ENCODE data around the gene KNSTRN. TPM values are rescaled to one million over a fixed set of nuclear protein-coding genes. Genes with fewer than 3 reads are reported as not detected.

The KNSTRN gene
- total RNA-seq, 5 donors from 2014 or later (not counting 1 experiment from before 2014, with no cell fraction given) = 3.8 to 8.0 (median 6.2) TPM

DNA sequence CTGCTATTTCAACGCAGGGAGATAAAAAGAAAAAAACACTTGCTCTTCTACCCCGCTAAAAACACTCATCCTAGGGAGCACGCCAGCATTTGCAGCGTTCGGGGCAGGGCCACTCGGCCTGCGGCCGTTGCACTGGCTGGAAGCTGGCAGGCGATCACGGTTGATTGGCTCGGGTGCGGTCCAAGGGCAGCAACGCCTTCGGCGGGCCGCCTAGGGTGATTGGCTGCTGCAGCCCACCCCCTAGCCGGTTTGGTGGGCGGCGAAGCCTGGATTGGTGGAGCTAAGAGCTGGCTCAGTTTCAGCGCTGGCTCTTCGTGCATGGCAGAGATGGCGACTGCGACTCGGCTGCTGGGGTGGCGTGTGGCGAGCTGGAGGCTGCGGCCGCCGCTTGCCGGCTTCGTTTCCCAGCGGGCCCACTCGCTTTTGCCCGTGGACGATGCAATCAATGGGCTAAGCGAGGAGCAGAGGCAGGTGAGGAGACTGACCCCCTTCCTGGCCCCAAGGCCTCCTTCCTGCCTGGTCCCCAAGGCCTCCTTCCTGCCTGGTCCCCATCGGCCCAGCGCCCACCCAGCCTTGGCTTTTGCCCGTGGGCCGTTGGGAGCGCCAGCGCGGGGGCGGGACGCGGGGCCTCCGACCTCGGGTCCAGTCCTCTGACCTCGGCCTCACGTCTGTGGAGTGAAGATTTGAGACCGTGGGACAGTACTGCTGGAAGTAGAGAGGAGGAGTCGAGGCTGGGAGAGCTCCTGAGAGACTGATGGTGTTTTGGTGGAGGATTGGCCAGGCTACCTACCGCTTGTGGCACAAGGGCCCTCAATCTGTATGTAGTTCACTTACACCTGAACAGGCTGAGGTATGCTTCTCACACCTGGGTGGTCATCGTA lies 23.2 kb downstream of the KNSTRN start, which contains the start of gene IVD:
Gene IVD, plus strand, starts transcription at position 295 of the 881 bp plus-strand sequence. Its CDS starts 33 bp downstream, at position 328.
- ATAC-seq (replicated peaks in 1 of 4) = peak; percentile 99
- CTCF ChIA-PET = interaction anchor here (0.6 to 1.3 kb wide), 6 partner anchors 12 to 301 kb away, joined by 3 to 4 read pairs (median 3); partner anchors contain the start of gene KNSTRN (in 1 of the 2)
- peaks cover 0 to 17% of the 10 kb centered on the region in 2 donors for H3K36me3 ChIP-seq (ENCODE audit: control insufficient read depth in 2 of 2, extremely low read depth in 1 of 2, insufficient read depth in 1 of 2, low read length in 1 of 2)
- Mint-ChIP-seq H3K4me3 (peak within 1 kb of the TSS; percentile 82 to 96 (median 91)), H3K9me3 (no peaks in the 10 kb centered on the region), H3K36me3 (peaks cover 8% of the 10 kb centered on the region), H3K27ac (peak within 1 kb of the TSS; percentile 89 to 94), H3K4me1 (peaks cover 24 to 38% (median 35%) of the 10 kb centered on the region in 3 donors), H3K27me3 (no peaks in the 10 kb centered on the region)
- 3% methylated on average over 52 of the region's 54 CpGs for WGBS (ENCODE audit: insufficient coverage)
- no peaks in the 10 kb centered on the region for H3K27me3 ChIP-seq (replicated peaks in 1 of 2; ENCODE audit: control insufficient read depth in 2 of 2, extremely low read depth in 1 of 2, insufficient read depth in 2 of 2, low read length in 1 of 2)
- peaks cover 7 to 44% of the 10 kb centered on the region in 2 experiments for H3K4me1 ChIP-seq (ENCODE audit: control insufficient read depth in 1 of 2, extremely low read depth in 1 of 2, insufficient read depth in 2 of 2, low read length in 2 of 2)
- peak within 1 kb of the TSS; percentile 60 for H3K27ac ChIP-seq (ENCODE audit: low read length)
- peak; percentile 73 to 91 (median 83) for DNase-seq
- H3K4me3 ChIP-seq (ENCODE audit: control insufficient read depth in 1 of 2, extremely low read depth in 1 of 2, low read length in 1 of 2) = peak within 1 kb of the TSS; percentile 74
- POLR2A ChIA-PET = interaction anchor here in 1 of 2 donors (1.0 kb wide), 1 partner anchor 23 kb away, joined by 3 read pairs; the partner anchor contains the start of gene KNSTRN
- no peaks in the 10 kb centered on the region for H3K9me3 ChIP-seq

DNA sequence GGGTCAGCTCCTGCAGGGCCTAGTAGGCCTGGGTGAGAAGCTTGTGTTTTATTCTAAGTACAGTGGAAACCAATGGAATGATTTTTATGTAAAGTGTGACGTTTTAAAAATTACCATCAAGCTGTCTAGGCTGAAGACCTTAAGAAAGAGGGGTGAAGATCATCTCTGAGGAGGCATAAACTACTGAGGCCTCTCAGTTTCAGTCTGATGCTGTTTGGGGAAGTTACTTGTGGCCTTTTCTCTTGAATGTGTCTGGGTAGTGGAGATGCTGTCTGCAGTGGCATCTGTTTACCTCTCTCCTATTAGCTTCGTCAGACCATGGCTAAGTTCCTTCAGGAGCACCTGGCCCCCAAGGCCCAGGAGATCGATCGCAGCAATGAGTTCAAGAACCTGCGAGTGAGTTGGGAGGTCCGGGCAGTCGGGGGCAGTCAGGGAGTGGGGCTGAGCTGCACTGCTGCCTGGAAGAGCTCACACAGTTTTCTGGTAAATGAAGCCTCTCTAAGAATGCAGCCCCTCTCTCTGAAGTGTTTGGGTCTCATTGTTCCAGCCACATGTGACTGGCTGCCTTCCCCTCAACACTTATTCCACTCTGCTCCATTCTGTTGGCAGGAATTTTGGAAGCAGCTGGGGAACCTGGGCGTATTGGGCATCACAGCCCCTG lies 24.9 kb downstream of the KNSTRN start:
- ATAC-seq (replicated peaks in 1 of 4) (no peak), DNase-seq (no peak)
- Histone ChIP-seq H3K9me3 (no peaks in the 10 kb centered on the region), H3K36me3 (ENCODE audit: control insufficient read depth in 2 of 2, extremely low read depth in 1 of 2, insufficient read depth in 1 of 2, low read length in 1 of 2) (peaks cover 13 to 33% of the 10 kb centered on the region in 2 donors), H3K4me1 (ENCODE audit: control insufficient read depth in 1 of 2, extremely low read depth in 1 of 2, insufficient read depth in 2 of 2, low read length in 2 of 2) (peaks cover 7 to 44% of the 10 kb centered on the region in 2 experiments), H3K4me3 (ENCODE audit: control insufficient read depth in 1 of 2, extremely low read depth in 1 of 2, low read length in 1 of 2) (no peak overlapping the region), H3K27me3 (replicated peaks in 1 of 2; ENCODE audit: control insufficient read depth in 2 of 2, extremely low read depth in 1 of 2, insufficient read depth in 2 of 2, low read length in 1 of 2) (no peaks in the 10 kb centered on the region), H3K27ac (ENCODE audit: low read length) (no peak overlapping the region)
- ChIA-PET POLR2A (interaction anchor here in 1 of 2 donors (0.5 to 0.7 kb wide), 2 partner anchors 10 to 1821 kb away, joined by 4 to 6 read pairs; no protein-coding TSS in a partner anchor), CTCF (interaction anchor here (0.5 to 0.9 kb wide), 3 partner anchors 35 to 66 kb away, joined by 3 to 8 read pairs (median 4); no protein-coding TSS in a partner anchor)
- Mint-ChIP-seq H3K4me3 (peak overlapping the region in 2 of 3 donors; percentile 44 to 45), H3K27me3 (no peaks in the 10 kb centered on the region), H3K27ac (peak overlapping the region; percentile 70 to 72), H3K36me3 (peaks cover 24% of the 10 kb centered on the region), H3K4me1 (peaks cover 24 to 38% (median 37%) of the 10 kb centered on the region in 3 donors), H3K9me3 (no peaks in the 10 kb centered on the region)
- 98% methylated on average over 5 of the region's 8 CpGs for WGBS (ENCODE audit: insufficient coverage)

DNA sequence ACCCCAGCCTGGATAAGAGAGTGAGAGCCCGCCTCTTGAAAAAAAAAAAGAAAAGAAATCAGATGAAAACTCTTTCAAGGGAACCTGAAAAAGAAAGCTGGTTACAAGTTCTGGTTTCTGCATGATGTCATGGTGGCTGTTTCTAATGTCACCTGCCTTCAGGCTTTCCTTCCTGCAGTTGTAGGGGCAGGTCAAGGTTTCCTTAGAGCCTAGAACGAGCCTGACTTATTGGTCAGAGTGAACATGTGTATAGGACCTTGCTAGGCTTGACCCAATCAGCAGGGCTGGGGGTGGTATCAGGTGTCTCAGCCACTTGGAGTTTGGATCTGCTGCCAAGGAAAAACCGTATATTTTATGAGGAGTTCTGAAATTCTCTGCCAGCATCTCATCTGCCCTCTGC lies 26.8 kb downstream of the KNSTRN start:
- ChIA-PET POLR2A (no interaction called here), CTCF (interaction anchor here (0.6 to 0.7 kb wide), 2 partner anchors 11 to 54 kb away, joined by 3 read pairs; no protein-coding TSS in a partner anchor)
- no peak overlapping the region for H3K4me3 Mint-ChIP-seq
- Histone ChIP-seq H3K27me3 (replicated peaks in 1 of 2; ENCODE audit: control insufficient read depth in 2 of 2, extremely low read depth in 1 of 2, insufficient read depth in 2 of 2, low read length in 1 of 2) (no peaks in the 10 kb centered on the region), H3K4me1 (ENCODE audit: control insufficient read depth in 1 of 2, extremely low read depth in 1 of 2, insufficient read depth in 2 of 2, low read length in 2 of 2) (peaks cover 7 to 31% of the 10 kb centered on the region in 2 experiments), H3K27ac (ENCODE audit: low read length) (no peak overlapping the region), H3K36me3 (ENCODE audit: control insufficient read depth in 2 of 2, extremely low read depth in 1 of 2, insufficient read depth in 1 of 2, low read length in 1 of 2) (peaks cover 22 to 47% of the 10 kb centered on the region in 2 donors), H3K4me3 (ENCODE audit: control insufficient read depth in 1 of 2, extremely low read depth in 1 of 2, low read length in 1 of 2) (no peak overlapping the region), H3K9me3 (no peaks in the 10 kb centered on the region)
- no peaks in the 10 kb centered on the region for H3K27me3 Mint-ChIP-seq
- H3K36me3 Mint-ChIP-seq = peaks cover 32% of the 10 kb centered on the region
- no peaks in the 10 kb centered on the region for H3K9me3 Mint-ChIP-seq
- WGBS (ENCODE audit: insufficient coverage) = 60% methylated on average over 1 of the region's 3 CpGs
- ATAC-seq (replicated peaks in 1 of 4) = no peak
- H3K27ac Mint-ChIP-seq = no peak overlapping the region
- H3K4me1 Mint-ChIP-seq = peaks cover 24 to 33% (median 32%) of the 10 kb centered on the region in 3 donors
- no peak for DNase-seq

- no peak overlapping the region for H3K4me3 ChIP-seq (ENCODE audit: control insufficient read depth in 1 of 2, extremely low read depth in 1 of 2, low read length in 1 of 2)
- no peak overlapping the region for H3K27ac ChIP-seq (ENCODE audit: low read length)
- H3K4me1 Mint-ChIP-seq = peaks cover 14 to 23% (median 23%) of the 10 kb centered on the region in 3 donors
- peaks cover 42% of the 10 kb centered on the region for H3K36me3 Mint-ChIP-seq
- no peak overlapping the region for H3K4me3 Mint-ChIP-seq
- H3K27me3 ChIP-seq (replicated peaks in 1 of 2; ENCODE audit: control insufficient read depth in 2 of 2, extremely low read depth in 1 of 2, insufficient read depth in 2 of 2, low read length in 1 of 2) = no peaks in the 10 kb centered on the region
- ATAC-seq (replicated peaks in 1 of 4) (no peak), DNase-seq (no peak)
- no peak overlapping the region for H3K27ac Mint-ChIP-seq
- no peaks in the 10 kb centered on the region for H3K27me3 Mint-ChIP-seq
- H3K9me3 ChIP-seq = no peaks in the 10 kb centered on the region
- H3K4me1 ChIP-seq (ENCODE audit: control insufficient read depth in 1 of 2, extremely low read depth in 1 of 2, insufficient read depth in 2 of 2, low read length in 2 of 2) = peaks cover 0 to 22% of the 10 kb centered on the region in 2 experiments
- H3K9me3 Mint-ChIP-seq = no peaks in the 10 kb centered on the region
- ChIA-PET POLR2A (no interaction called here), CTCF (no interaction called here)
- H3K36me3 ChIP-seq (ENCODE audit: control insufficient read depth in 2 of 2, extremely low read depth in 1 of 2, insufficient read depth in 1 of 2, low read length in 1 of 2) = peaks cover 22 to 58% of the 10 kb centered on the region in 2 donors
- WGBS (ENCODE audit: insufficient coverage) = no CpG with 5 or more reads among the region's 11 CpGs
These were observed 28.0 kb downstream of the KNSTRN start for GRCh38 chr15:40410476-40410875.

GRCh38 chr15:40412095-40412759 lies 29.7 kb downstream of the KNSTRN start:
- no peak overlapping the region for H3K4me3 ChIP-seq (ENCODE audit: control insufficient read depth in 1 of 2, extremely low read depth in 1 of 2, low read length in 1 of 2)
- Mint-ChIP-seq H3K4me1 (peaks cover 5 to 13% (median 13%) of the 10 kb centered on the region in 3 donors), H3K36me3 (peaks cover 47% of the 10 kb centered on the region), H3K27ac (no peak overlapping the region), H3K27me3 (no peaks in the 10 kb centered on the region), H3K9me3 (no peaks in the 10 kb centered on the region), H3K4me3 (no peak overlapping the region)
- H3K9me3 ChIP-seq = no peaks in the 10 kb centered on the region
- peaks cover 0 to 7% of the 10 kb centered on the region in 2 experiments for H3K4me1 ChIP-seq (ENCODE audit: control insufficient read depth in 1 of 2, extremely low read depth in 1 of 2, insufficient read depth in 2 of 2, low read length in 2 of 2)
- H3K27me3 ChIP-seq (replicated peaks in 1 of 2; ENCODE audit: control insufficient read depth in 2 of 2, extremely low read depth in 1 of 2, insufficient read depth in 2 of 2, low read length in 1 of 2) = no peaks in the 10 kb centered on the region
- no peak for DNase-seq
- 86% methylated on average over 5 of the region's 7 CpGs for WGBS (ENCODE audit: insufficient coverage)
- ChIA-PET CTCF (interaction anchor here in 1 of 2 donors (0.8 kb wide), 1 partner anchor 10 kb away, joined by 3 read pairs; no protein-coding TSS in a partner anchor), POLR2A (no interaction called here)
- no peak for ATAC-seq (replicated peaks in 1 of 4)
- no peak overlapping the region for H3K27ac ChIP-seq (ENCODE audit: low read length)
- H3K36me3 ChIP-seq (ENCODE audit: control insufficient read depth in 2 of 2, extremely low read depth in 1 of 2, insufficient read depth in 1 of 2, low read length in 1 of 2) = peaks cover 25 to 69% of the 10 kb centered on the region in 2 donors
